Liver (tissue), 9 donors: ENCODE data around the gene GNE. TPM values are rescaled to one million over a fixed set of nuclear protein-coding genes. Genes with fewer than 3 reads are reported as not detected.

Experiments
- DNase-seq: peaks from one replicate; pipeline ENCODE4 v3.0.0-alpha.2; 2017; ENCODE audit warnings: low spot score
- H3K27ac ChIP-seq, 2 donors: one replicate each; pipeline ENCODE4 v1.7.0; 2013; ENCODE audit warnings: inconsistent platforms in 2 of 2, low read length in 2 of 2, control low read depth in 1 of 2, low read depth in 1 of 2, mild to moderate bottlenecking in 1 of 2
- H3K27me3 ChIP-seq, 4 donors: one replicate each; pipeline versions ENCODE4 v1.6.1 to v1.7.0; 2013; ENCODE audit warnings: low read length in 3 of 4, inconsistent platforms in 1 of 4, mild to moderate bottlenecking in 1 of 4, moderate library complexity in 1 of 4; ENCODE audit not compliant: control insufficient read depth in 4 of 4, insufficient read depth in 4 of 4
- H3K36me3 ChIP-seq, 4 donors: one replicate each; pipeline versions ENCODE4 v1.6.1 to v1.7.0; 2013; ENCODE audit warnings: low read length in 3 of 4, mild to moderate bottlenecking in 3 of 4, low read depth in 1 of 4, moderate library complexity in 1 of 4; ENCODE audit not compliant: control insufficient read depth in 4 of 4, insufficient read depth in 3 of 4
- H3K4me1 ChIP-seq, 4 donors: one replicate each; pipeline versions ENCODE4 v1.6.1 to v1.7.0; 2013; ENCODE audit warnings: low read length in 3 of 4, mild to moderate bottlenecking in 3 of 4, moderate library complexity in 1 of 4; ENCODE audit not compliant: control insufficient read depth in 4 of 4, insufficient read depth in 4 of 4
- H3K4me3 ChIP-seq, 3 donors: one replicate each; pipeline versions ENCODE4 v1.6.1 to v1.7.0; 2013; ENCODE audit warnings: low read length in 3 of 3, control low read depth in 1 of 3, low read depth in 1 of 3, mild to moderate bottlenecking in 1 of 3
- H3K9ac ChIP-seq, 2 donors: one replicate each; pipeline ENCODE4 v1.7.0; 2013; ENCODE audit warnings: low read length in 2 of 2, mild to moderate bottlenecking in 2 of 2, moderate library complexity in 2 of 2, control low read depth in 1 of 2, low read depth in 1 of 2
- H3K9me3 ChIP-seq, 4 donors: one replicate each; pipeline versions ENCODE4 v1.6.1 to v1.7.0; 2013; ENCODE audit warnings: low read length in 3 of 4; ENCODE audit not compliant: control insufficient read depth in 4 of 4
- EGR1 ChIP-seq, 2 donors: IDR thresholded peaks; 2 replicates each; pipeline ENCODE4 v1.6.1; 2016 to 2018; ENCODE audit warnings: antibody characterized with exemption in 2 of 2, low read depth in 2 of 2
- FOXA1 ChIP-seq: IDR thresholded peaks from 2 replicates; pipeline ENCODE4 v1.6.1; 2016; ENCODE audit warnings: antibody characterized with exemption
- FOXA2 ChIP-seq: IDR thresholded peaks from 2 replicates; pipeline ENCODE4 v1.6.1; 2016; ENCODE audit warnings: antibody characterized with exemption
- GABPA ChIP-seq, 2 donors: IDR thresholded peaks in 1 of 2; conservative IDR thresholded peaks in 1 of 2; 2 replicates each; pipeline ENCODE4 v1.6.1; 2016; ENCODE audit warnings: antibody characterized with exemption in 2 of 2, mild to moderate bottlenecking in 1 of 2, moderate library complexity in 1 of 2
- HNF4A ChIP-seq, 2 donors: conservative IDR thresholded peaks; 2 replicates each; pipeline ENCODE4 v1.6.1; 2016; ENCODE audit warnings: antibody characterized with exemption in 2 of 2, mild to moderate bottlenecking in 2 of 2
- HNF4G ChIP-seq: IDR thresholded peaks from 2 replicates; pipeline ENCODE4 v1.6.1; 2016; ENCODE audit warnings: antibody characterized with exemption
- JUND ChIP-seq, 2 donors: IDR thresholded peaks; 2 replicates each; pipeline ENCODE4 v1.6.1; 2016; ENCODE audit warnings: antibody characterized with exemption in 2 of 2
- NR2F2 ChIP-seq: IDR thresholded peaks from 2 replicates; pipeline ENCODE4 v1.6.1; 2016; ENCODE audit warnings: antibody characterized with exemption
- RAD21 ChIP-seq, 2 donors: IDR thresholded peaks; 2 replicates each; pipeline ENCODE4 v1.6.1; 2016; ENCODE audit warnings: antibody characterized with exemption in 2 of 2, mild to moderate bottlenecking in 2 of 2
- REST ChIP-seq: IDR thresholded peaks from 2 replicates; pipeline ENCODE4 v1.6.1; 2016; ENCODE audit warnings: antibody characterized with exemption, mild to moderate bottlenecking
- RXRA ChIP-seq, 2 donors: IDR thresholded peaks; 2 replicates each; pipeline ENCODE4 v1.6.1; 2017 to 2018; ENCODE audit warnings: antibody characterized with exemption in 2 of 2, mild to moderate bottlenecking in 1 of 2
- SP1 ChIP-seq: IDR thresholded peaks from 2 replicates; pipeline ENCODE4 v1.6.1; 2018; ENCODE audit warnings: antibody characterized with exemption, mild to moderate bottlenecking
- TAF1 ChIP-seq: conservative IDR thresholded peaks from 2 replicates; pipeline ENCODE4 v1.6.1; 2016; ENCODE audit warnings: antibody characterized with exemption, mild to moderate bottlenecking
- YY1 ChIP-seq: IDR thresholded peaks from 2 replicates; pipeline ENCODE4 v1.6.1; 2016; ENCODE audit warnings: antibody characterized with exemption, mild to moderate bottlenecking
- ZBTB33 ChIP-seq: IDR thresholded peaks from 2 replicates; pipeline ENCODE4 v1.6.1; 2016; ENCODE audit warnings: antibody characterized with exemption
- WGBS: extraction: QIAGEN DNeasy Blood & Tissue Kit; methylation state at CpG from one replicate; pipeline ENCODE4 v1.1.7; 2013; 5-methylcytosine and 5-hydroxymethylcytosine counted together
- polyA plus RNA-seq, 2 donors: library from polyadenylated mRNA; stranded (reverse) in 1 of 2; unstranded in 1 of 2; fragments of 200-250 nt in 1 of 2; fragments of >200 nt in 1 of 2; fragmentation: Nextera tagmentation in 1 of 2; extraction: Ambion mirVana in 1 of 2; gene quantifications; one replicate each; pipeline versions ENCODE4 v1.2.1 to v1.2.3, GENCODE V29; 2013 to 2015
- total RNA-seq, 2 donors: library from RNA; depleted of rRNA; stranded (reverse); fragments of >200 nt; gene quantifications; one replicate each; pipeline ENCODE4 v1.2.3, GENCODE V29; 2014
- TF ChIP-seq, protein P1 (sequence below): fragments of 150-350 bp; IDR thresholded peaks from 2 replicates; pipeline ENCODE4 v1.5.1; 2017; ENCODE audit warnings: improper control_type of control experiment, low read depth, low read length; ENCODE audit not compliant: missing input control
- TF ChIP-seq, protein P2 (sequence below): IDR thresholded peaks from 2 replicates; pipeline ENCODE4 v1.6.1; 2016; ENCODE audit warnings: antibody characterized with exemption
- TF ChIP-seq, protein P3 (sequence below): IDR thresholded peaks from 2 replicates; pipeline ENCODE4 v1.6.1; 2016; ENCODE audit warnings: antibody characterized with exemption
- donor health status: healthy.
- donor health status: healthy.
- donor health status: healthy.
- donor health status: healthy.
- donor health status: healthy.

Gene GNE, protein sequence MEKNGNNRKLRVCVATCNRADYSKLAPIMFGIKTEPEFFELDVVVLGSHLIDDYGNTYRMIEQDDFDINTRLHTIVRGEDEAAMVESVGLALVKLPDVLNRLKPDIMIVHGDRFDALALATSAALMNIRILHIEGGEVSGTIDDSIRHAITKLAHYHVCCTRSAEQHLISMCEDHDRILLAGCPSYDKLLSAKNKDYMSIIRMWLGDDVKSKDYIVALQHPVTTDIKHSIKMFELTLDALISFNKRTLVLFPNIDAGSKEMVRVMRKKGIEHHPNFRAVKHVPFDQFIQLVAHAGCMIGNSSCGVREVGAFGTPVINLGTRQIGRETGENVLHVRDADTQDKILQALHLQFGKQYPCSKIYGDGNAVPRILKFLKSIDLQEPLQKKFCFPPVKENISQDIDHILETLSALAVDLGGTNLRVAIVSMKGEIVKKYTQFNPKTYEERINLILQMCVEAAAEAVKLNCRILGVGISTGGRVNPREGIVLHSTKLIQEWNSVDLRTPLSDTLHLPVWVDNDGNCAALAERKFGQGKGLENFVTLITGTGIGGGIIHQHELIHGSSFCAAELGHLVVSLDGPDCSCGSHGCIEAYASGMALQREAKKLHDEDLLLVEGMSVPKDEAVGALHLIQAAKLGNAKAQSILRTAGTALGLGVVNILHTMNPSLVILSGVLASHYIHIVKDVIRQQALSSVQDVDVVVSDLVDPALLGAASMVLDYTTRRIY
- 100 to 1,000 TPM in 1 of 2 donors, 10 to 100 TPM in 1; 21.8 to 177 TPM for total RNA-seq
- polyA plus RNA-seq, result 10 to 100 TPM; 37.8 to 38.4 TPM

- WGBS, result 2% methylated on average over 73 of the region's 73 CpGs
These were observed at the start of gene GNE for GRCh38 chr9:36258208-36258995. TSS of gene GNE (minus strand) at chr9:36258448. CDS start at chr9:36249355, 9,093 bp downstream.

More at GRCh38 chr9:36258208-36258995, at the start of gene GNE:
- Histone ChIP-seq H3K27me3 (no peaks in the 10 kb centered on the region), H3K4me1 (peaks cover 5 to 27% (median 19%) of the 10 kb centered on the region in 4 donors), H3K36me3 (no peaks in the 10 kb centered on the region), H3K4me3 (peak within 1 kb of the TSS; percentile 78 to 96 (median 94)), H3K9me3 (no peaks in the 10 kb centered on the region), H3K27ac (peak within 1 kb of the TSS; percentile 96 to 99), H3K9ac (peak within 1 kb of the TSS; percentile 63 to 93)
- TF ChIP-seq, protein P1, sequence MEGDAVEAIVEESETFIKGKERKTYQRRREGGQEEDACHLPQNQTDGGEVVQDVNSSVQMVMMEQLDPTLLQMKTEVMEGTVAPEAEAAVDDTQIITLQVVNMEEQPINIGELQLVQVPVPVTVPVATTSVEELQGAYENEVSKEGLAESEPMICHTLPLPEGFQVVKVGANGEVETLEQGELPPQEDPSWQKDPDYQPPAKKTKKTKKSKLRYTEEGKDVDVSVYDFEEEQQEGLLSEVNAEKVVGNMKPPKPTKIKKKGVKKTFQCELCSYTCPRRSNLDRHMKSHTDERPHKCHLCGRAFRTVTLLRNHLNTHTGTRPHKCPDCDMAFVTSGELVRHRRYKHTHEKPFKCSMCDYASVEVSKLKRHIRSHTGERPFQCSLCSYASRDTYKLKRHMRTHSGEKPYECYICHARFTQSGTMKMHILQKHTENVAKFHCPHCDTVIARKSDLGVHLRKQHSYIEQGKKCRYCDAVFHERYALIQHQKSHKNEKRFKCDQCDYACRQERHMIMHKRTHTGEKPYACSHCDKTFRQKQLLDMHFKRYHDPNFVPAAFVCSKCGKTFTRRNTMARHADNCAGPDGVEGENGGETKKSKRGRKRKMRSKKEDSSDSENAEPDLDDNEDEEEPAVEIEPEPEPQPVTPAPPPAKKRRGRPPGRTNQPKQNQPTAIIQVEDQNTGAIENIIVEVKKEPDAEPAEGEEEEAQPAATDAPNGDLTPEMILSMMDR, result no peak
- peak in 1 of 2 donors; percentile 12 for TF ChIP-seq HNF4A (conservative IDR thresholded peaks at IDR 0.05)
- peak in 1 of 2 donors; percentile 46 for TF ChIP-seq RAD21 (IDR thresholded peaks at IDR 0.05)
- no peak for TF ChIP-seq NR2F2
- TF ChIP-seq EGR1 (IDR thresholded peaks at IDR 0.05; ENCODE audit: low read depth in 2 of 2), result no peak
- peak; percentile 93 for TF ChIP-seq YY1
- TF ChIP-seq FOXA1, result no peak
- TF ChIP-seq FOXA2, result no peak
- peak in 1 of 2 donors; percentile 30 for TF ChIP-seq RXRA (IDR thresholded peaks at IDR 0.05)
- no peak for TF ChIP-seq GABPA (IDR thresholded peaks at IDR 0.05 in 1 of 2, conservative IDR thresholded peaks at IDR 0.05 in 1 of 2)
- TF ChIP-seq REST, result peak; percentile 78
- TF ChIP-seq TAF1, result peak; percentile 74
- TF ChIP-seq, protein P2, sequence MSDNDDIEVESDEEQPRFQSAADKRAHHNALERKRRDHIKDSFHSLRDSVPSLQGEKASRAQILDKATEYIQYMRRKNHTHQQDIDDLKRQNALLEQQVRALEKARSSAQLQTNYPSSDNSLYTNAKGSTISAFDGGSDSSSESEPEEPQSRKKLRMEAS, result no peak
- TF ChIP-seq, protein P3, sequence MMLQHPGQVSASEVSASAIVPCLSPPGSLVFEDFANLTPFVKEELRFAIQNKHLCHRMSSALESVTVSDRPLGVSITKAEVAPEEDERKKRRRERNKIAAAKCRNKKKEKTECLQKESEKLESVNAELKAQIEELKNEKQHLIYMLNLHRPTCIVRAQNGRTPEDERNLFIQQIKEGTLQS, result no peak
- TF ChIP-seq ZBTB33, result peak; percentile 14
- no peak for TF ChIP-seq JUND (IDR thresholded peaks at IDR 0.05)
- peak; percentile 62 for TF ChIP-seq SP1
- no peak for TF ChIP-seq HNF4G
- peak; percentile 97 for DNase-seq
